Ramos (cell line): ENCODE data around the gene ARMC7.

Source experiments
- in situ Hi-C: fragments of 300-500 bp; cut with MboI; formaldehyde crosslinking; loops from one replicate; pipeline ENCODE4 v1.14.3; 2022; ENCODE audit warnings: low sequenced_read_pairs; ENCODE audit not compliant: unreplicated experiment

The ARMC7 gene

DNA sequence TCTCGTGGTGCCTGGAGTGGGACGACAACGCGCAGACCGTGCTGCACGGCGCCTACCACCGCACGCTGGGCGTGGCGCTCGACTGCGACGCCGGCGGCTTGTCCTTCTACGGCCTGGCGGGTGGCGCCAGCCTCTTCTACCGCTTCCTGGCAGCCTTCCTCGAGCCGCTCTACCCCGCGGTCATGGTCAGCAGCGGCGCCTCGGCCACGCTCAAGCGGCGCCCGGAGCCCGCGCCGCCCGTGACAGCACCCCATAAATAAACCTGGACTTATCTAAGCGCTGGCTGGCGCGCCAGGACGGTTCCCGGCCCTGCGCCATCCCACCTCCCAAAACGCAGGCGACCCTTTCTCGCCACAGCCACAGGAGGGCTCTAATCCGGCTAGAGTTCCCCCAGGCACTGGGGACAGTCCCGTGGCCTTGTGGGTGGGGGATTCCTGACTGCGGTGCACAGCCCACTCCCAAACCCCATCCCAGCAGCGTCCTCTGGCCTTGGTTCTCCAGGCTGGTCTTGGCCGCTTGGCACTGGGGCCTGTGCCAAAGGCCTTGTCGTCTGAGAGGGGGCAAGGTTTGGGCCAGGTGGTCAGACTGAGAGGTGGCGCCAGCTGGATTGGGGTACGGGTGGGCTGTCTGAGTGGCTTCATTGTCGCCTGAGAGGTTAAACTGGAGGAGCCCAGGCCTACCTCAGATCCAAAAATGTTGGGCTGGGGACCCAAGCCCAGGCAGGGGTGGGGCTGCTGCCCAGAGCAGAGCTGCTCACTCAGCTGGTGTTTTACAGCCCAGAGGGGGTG is 32.1 kb upstream of the ARMC7 start:
- in situ Hi-C loops = no loop called here

DNA sequence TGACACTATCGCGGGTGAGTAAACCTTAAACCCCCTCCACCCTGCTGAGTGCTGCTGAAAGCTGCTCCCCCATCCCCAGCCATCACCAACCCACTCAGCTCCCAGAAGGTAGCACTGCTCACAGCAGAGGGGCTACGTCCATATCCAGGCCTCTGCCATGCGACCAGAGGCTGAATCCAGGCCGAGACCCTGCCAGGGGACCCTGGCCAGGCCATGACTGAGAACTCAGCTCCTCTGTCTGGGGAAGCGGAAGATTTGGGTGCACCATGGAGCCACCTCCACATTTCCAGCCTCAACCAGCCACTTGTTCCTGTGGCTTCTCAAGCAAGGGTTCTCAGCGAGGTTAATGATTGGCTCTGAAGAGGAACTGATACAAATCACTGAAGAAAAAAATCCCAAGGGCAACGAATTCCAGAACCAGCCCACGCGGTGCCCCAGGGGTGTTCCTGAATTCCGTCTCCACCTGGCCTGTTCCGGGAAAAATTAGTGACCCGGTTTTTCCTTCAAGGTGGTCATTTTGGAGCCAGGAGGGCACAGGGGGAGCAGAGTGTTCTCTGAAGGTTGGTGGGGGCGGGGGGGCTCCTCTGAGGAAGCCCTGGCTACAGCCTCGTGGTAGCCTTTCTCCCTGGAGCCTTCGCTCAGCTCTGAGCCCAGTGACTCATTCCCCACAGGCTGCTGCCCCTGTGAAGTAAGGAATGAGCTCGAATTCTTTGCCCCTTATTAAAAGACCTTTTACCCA is 31.3 kb upstream of the ARMC7 start:
- in situ Hi-C loops = no loop called here

DNA sequence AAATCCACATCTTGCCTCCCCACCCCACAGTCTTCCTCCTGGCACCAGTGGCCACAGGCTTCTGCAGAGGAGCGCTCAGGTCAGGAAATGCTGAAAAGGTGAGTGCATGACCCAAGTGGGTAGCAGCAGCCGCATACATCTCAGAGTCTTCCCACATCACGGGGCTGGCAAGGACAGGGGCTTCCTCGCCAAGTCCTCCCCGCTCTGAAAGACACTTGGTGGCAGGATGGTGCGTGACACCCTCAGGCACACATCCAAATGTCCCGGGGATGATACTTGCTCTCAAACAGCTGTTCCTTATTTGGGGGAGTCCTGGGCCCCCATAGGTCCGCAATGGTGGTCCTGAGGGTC is 30.8 kb upstream of the ARMC7 start:
- in situ Hi-C loops = no loop called here

DNA sequence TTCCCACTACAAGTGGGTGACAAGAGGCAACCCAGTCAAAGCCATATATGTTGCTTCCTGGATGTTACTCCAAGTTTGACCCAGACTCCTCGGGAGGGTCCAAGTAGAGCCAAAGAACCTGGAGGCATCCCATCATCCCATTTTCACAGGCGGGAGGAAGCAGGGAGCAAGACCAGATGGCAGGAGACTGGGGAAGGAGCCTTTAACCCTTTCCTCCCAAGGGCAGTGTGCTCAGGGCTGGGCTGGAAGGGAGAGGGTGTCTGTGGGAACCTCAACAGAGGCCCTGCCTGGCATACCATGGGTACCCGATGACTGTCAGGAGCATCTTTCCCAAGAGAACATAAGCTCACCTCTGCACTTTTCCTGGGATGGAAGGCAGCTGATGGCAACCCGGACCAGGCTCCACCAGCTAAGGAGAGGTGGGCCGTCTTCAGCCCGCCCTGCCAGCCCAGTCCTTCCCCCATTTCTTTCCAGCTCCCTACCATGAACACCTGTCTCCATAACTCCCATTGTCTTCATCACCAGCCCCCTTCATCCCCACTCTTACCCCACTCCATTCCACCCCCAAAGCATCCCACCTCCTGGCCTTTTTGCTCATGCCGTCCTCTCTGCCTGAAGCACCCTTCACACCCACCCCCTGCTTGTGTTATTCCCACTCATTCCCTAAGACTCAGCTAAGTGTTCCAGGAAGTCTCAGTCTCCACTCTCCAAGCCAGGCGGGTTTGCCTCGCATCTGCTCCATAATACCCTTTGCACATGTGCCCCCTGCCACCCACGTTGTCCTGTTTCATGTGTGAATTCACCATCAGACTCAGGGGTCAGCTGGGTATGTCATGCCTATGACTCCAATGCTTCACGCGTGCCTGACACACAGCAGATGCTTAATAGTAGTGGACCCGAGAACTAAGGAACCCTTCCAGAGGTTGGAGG is 27.9 kb upstream of the ARMC7 start:
- in situ Hi-C loops = no loop called here

DNA sequence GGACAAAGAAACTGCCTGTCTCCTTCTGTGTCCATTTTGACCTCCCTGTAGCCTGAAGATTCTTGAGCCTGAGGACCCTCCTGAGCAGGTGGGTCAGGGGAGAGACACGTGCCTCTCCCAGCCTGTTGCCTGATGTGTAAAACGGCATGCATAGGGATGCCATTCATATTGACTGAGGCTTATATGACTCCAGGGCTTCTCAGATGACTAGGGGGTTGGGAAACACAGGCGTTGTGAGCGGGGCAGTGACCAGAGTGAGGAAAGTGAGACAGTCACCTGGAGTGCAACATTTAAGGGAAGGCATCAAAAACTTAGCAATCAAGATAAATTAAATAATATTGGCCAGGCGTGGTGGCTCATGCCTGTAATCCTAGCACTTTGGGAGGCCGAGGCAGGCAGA is 27.1 kb upstream of the ARMC7 start:
- in situ Hi-C loops = no loop called here

DNA sequence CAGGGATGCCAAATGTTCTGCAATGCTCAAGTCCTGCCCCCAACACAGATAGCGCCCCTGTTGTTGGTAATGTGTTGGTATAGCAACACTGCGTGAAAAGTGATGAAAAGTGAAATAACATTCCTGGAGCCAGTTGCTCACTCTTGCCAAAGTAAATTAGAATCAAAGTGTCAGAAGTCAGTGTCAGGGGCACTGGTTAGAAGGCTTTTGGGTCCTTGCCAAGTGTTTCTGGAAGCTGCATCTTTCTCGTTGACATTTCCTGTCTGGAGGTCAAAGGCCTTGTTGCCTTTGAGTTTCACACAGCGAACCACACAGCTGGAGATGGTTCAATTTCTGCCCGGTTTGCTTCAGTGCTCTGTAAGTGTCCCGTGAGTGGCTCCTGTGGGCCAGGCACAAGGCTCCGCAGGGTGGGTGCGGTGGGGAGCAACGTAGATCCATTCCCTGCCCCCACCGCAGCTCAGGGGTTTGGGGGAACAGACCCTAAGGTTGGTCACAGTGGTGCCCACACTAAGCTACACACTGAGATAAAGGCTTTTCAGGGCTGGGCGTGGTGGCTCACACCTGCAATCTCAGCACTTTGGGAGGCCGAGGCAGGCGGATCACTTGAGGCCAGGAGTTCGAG is 25.6 kb upstream of the ARMC7 start:
- in situ Hi-C loops = no loop called here

DNA sequence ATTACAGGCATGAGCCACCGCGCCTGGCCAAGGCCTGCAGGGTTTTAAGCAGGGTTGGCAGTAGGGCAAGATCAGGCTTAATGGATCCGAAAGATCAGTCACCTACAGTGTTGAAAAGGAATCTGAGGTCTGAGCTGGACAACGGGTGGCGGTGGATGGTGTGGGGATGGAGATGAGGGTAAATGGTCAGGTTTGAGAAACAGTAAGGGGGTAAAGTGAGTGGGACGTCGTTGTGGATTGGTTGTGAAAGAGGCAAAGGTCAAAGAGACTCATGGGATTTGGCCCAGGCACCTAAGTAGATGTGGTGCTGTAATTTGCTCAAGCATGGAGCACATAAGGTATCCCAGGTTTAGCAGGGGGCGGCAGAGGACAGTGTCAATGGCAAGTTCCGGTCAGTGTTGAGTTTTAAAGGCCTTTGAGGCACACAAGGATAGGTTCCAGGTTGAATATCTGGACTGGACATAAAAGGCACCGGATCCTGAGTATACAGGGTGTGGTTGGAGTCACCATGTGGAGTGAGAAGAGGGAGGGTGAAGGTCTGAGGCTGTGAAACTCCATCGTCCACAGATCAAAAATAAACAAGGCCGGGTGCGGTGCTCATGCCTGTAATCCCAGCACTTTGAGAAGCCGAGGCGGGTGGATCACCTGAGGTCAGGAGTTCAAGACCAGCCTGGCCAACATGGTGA is 23.1 kb upstream of the ARMC7 start:
- in situ Hi-C loops = no loop called here

DNA sequence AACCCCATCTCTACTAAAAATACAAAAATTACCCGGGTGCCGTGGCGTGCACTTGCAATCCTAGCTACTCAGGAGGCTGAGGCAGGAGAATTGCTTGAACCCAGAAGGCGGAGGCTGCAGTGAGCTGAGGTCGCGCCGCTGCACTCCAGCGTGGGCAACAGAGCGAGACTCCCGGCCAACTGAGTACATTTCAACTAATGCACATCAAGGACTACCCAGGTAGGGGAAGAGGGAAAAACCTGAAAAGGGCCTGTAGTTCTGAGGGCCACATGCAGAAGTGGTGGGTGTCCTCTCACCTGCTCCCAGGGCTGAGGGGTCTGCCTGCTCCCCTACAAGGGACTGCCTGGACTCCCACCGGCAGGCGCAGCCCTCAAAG is 22.6 kb upstream of the ARMC7 start:
- in situ Hi-C loops = no loop called here

DNA sequence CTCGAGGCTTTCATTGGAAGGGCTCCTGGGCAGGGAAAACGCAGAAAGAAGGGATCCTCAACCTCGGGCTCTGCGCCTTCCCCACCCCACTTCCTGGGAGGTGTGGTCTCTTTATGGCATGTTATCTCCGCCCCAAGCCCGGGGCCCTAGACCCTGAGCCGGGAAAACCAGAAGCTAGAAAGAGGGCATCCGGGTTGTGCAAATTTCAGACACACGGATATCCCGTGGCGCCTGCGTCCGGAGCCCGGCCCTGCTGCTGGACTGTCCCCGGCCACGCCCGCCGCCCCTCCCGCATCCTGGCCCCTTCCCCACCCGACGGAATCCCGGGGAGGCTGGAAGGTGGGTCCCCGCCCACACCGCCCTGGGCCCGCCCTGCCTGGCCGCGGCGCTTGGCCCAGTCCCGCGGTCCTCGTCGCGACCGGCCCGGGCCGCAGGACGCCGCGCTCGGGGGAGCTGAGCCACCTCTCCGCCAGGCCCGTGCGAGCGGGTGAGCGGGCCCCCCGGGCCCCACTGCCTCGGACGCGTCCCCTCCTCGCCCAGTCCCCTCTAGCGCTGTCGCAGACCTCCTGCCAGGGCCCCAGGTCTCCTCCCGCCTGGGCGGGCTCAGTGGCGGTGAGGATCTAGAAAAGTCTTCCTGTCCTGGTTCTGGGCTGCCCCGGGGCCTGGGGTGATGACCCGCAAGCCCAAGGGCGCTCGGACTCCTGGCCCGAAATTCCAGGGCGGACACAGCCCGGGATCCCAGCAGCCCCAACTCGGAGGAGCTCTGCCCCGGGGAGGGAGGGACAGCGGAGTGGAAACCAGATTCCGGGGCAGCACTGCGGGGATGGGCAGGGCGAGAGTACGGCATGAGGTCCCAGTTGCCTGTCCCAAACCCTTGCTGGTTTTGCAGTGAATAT is 22.0 kb upstream of the ARMC7 start, which contains the start of gene SLC16A5:
Gene SLC16A5, plus strand, starts transcription at position 397 of the 896 bp plus-strand sequence. CDS start 5,683 bp downstream, outside the sequence.
- in situ Hi-C loops = no loop called here

DNA sequence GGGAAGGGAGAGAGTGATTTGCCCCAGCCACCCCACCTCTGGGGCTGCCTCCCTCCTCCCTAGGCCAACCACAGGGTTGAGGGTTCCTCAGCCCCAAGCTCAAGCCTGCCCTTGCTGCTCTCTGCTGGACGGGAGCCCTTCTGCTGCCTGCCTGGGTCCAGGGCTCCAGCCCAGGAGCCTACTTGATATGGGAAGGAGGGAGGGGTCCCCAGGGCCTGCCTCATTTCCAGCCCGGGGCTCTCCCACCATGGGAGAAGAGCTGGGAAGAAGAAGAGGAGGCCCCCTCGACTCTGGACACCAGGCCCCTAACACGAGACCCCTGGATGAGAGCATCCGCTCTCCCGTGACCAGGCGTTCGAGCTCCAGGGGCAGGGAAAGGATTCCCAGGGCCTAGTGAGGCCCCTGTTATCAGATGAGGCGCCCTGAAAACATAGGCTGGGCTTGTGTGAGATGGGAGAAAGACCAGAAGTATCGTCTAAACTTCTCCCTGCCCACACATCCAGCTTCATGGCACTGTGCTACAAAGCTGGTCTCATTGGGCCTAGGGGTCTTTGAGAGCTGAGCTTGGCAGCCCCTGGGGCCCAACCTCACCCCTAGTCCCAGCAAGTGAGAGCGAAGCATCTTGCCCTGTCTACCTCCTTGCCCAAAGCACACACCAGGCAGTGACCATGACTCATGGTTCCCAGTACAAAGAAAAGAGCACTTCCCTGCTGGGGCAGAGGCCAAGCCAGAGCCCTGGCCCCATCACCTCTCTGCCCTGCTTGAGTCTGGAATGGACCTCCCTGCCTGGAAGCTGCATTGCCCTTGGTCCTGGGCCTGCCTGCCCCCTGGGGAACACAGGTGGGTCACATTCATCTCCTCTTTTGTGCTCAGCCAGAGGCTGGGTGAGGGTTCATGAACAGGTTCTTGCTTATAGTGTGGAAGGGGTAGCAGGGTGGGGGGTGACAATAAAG is 21.0 kb upstream of the ARMC7 start:
- in situ Hi-C loops = no loop called here

DNA sequence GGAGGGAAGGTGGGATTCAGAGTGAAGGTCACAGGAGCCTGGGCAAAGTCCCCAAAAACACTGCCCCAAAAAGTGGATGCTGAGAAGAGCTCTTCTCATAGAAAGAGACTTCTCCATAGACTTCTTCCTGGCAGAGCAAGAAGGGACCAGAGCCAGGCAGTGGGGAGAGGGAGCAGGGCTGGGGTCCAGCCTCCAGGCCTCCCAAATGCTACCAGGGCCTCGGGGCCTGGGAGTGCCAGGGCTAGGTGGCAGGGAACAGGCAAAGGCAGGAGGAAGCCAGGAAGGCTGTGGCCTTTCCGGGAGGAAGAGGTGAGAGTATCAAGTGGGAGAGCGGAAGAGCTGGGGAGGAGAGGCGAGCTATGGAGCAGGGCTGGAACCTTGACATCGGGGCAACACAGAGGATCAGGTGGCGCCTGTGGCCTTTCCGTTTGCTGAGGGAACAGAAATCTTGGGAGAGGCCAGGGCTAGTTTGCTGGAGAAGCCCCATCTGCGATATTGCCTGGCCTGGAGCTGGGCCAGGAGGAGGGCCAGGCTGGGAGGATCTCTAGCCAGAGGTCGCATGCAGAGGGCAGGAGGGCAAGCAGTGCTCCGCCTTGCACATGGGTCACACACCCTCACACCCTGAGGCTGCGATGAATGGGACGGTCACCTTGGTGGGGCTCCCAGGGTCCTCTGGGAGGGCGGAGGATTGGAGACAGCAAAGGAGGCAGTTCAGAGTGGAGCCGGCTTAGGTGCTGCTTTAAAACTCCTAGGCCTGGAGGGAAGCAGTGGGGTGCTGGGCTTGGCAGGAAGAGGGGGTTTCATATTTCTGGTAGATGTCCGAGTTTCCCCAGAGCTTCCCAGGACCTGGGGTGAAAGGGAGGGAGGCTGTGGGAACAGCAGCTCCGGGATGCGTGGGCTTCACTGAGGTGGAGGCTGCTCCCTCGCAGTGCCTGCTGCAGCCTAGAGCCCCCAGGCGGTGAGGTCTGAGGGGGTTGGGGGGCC is 18.6 kb upstream of the ARMC7 start:
- in situ Hi-C loops = no loop called here

DNA sequence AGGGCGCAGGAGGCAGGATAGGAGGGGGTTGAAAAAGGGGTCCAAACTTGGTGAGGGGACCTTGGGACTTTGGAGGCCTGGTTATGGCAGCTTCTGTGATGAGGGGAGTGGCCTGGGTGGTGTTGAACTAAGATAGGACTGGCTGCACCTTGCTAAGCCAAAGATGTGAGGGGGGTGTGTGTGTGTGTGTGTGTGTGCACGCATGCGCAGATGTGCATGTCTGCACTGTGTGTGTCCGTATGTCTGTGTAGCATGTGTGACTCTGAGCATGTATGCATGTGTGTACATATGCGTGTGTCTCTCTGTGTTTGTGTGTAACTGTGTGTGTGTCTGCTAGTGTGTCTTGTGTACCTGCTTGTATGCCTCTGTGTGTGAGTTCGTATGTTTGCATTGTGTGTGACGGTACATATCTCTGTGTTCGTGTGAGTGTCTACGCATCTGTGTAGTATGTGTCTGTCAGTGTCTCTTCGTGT is 17.9 kb upstream of the ARMC7 start:
- in situ Hi-C loops = no loop called here

DNA sequence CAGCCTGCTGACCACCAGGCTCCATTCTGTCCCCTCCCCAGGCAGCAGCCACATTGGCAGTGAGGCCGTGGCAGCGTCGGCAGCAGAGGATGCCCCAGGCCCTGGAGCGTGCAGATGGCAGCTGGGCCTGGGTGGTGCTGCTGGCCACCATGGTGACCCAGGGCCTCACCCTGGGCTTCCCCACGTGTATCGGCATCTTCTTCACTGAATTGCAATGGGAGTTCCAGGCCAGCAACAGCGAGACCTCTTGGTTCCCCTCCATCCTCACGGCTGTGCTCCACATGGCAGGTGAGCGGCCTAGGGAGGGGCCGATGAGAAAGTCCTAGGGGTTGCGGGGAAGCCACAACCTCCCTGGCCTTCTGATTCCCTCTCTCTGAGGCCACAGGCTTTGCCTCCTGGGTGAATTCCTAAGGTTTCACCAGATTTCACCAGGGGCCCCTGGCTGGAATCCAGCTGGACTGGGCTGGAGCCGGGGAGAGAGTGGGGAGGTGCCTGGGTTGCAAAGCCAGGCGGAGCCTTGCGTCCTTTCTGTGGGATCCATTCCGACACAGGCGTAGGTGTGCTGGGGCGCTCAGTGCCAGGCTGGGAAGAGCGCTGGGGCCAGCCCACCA is 16.1 kb upstream of the ARMC7 start:
- in situ Hi-C loops = no loop called here

DNA sequence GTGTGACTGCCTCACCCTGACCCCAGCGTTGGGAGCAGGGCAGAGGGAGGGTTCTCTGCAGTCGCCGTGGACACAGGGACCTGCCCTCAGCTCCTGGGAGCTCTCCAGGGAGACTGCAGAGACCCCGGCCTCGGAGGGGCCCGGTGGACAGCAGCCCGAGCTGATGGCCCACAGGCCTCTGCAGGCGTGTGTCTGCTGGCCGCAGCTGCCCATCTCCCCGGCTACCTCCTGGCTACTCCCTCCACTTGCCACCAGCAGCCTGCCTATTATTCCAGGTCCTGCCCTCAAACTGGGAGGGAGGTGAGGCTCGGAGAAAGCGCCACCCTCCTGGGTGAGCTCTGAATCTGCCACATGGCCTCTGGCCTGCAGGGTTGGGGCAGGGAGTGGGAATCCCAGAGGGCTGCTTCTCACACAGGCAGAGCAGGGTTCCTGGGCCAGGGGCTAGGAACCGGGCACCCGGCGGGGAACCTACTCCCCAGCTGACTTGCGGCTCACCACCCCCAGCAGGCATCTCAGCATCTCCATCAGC is 14.8 kb upstream of the ARMC7 start:
- in situ Hi-C loops = no loop called here

DNA sequence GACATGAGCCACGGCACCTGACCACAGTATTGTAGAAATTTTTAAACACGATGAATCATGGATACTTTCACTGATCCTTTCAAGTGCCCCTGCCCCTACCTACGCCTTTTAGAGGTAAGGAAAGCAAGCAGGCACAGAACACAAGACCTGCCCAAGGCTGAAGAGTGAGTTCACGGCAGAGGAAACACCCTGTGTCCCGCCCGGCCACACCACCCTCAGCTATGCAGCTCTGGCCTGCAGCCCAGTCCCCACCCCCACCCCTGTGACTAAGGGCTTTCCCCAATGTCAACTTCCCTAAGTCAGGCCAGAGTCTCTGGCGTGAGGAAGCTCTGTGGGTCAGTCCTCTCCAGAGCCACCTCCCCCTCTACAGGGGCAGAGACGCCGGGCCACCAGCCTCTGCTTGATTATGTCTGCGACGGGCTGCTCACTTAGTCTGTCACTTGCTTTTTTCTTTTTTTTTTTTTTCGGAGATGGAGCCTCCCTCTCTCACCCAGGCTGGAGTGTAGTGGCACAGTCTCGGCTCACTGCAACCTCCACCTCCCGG is 13.6 kb upstream of the ARMC7 start:
- in situ Hi-C loops = no loop called here
